Naive thymus-derived CD4-positive, alpha-beta T cell (primary cell): ENCODE measurements around the gene PUSL1. TPM values are rescaled to one million over a fixed set of nuclear protein-coding genes. Genes with fewer than 3 reads are reported as not detected.

ENCODE experiments used
- ATAC-seq: fragments of 150-1000 bp; cut with Tn5 transposase; 2 replicates; pipeline ENCODE4 v1.10.0; 2021; ENCODE audit warnings: mild to moderate bottlenecking, moderate library complexity
- CTCF ChIA-PET: fragments of 350-600 bp; sonication (Branson Sonifier 250); formaldehyde crosslinking; loops from one replicate; lab custom pipeline; 2021; ENCODE audit warnings: antibody characterized with exemption; lab: Charles Lee
- POLR2A ChIA-PET: fragments of 350-600 bp; sonication (Branson Sonifier 250); formaldehyde crosslinking; loops from one replicate; lab custom pipeline; 2021; ENCODE audit warnings: antibody characterized with exemption, inconsistent platforms; lab: Charles Lee
- DNase-seq, 9 donors: peaks; one replicate each; pipeline versions ENCODE4 v3.0.0 to v3.0.0-alpha.2; 2020 to 2022; ENCODE audit warnings: mixed read lengths in 1 of 9
- H3K27ac ChIP-seq: one replicate; pipeline ENCODE4 v1.7.0; 2013; ENCODE audit warnings: mild to moderate bottlenecking, low read depth, low read length, moderate library complexity
- H3K27me3 ChIP-seq, 2 donors: one replicate each; pipeline ENCODE4 v1.7.0; 2013; ENCODE audit warnings: low read length in 2 of 2, mild to moderate bottlenecking in 2 of 2, moderate library complexity in 2 of 2; ENCODE audit not compliant: control insufficient read depth in 2 of 2, insufficient read depth in 2 of 2
- H3K36me3 ChIP-seq, 3 experiments: 1 replicate in 2 of 3; 2 replicates in 1 of 3; pipeline ENCODE4 v1.7.0; 2013; ENCODE audit warnings: low read length in 3 of 3, mild to moderate bottlenecking in 3 of 3, moderate library complexity in 1 of 3; ENCODE audit not compliant: insufficient read depth in 3 of 3, control insufficient read depth in 2 of 3
- H3K4me1 ChIP-seq, 2 donors: one replicate each; pipeline ENCODE4 v1.7.0; 2013; ENCODE audit warnings: low read length in 2 of 2, mild to moderate bottlenecking in 2 of 2, moderate library complexity in 1 of 2; ENCODE audit not compliant: control insufficient read depth in 2 of 2, insufficient read depth in 2 of 2
- H3K4me3 ChIP-seq: 2 replicates; pipeline ENCODE4 v1.7.0; 2013; ENCODE audit warnings: mild to moderate bottlenecking, low read length
- H3K9me3 ChIP-seq, 3 experiments: 1 replicate in 2 of 3; 2 replicates in 1 of 3; pipeline ENCODE4 v1.7.0; 2013; ENCODE audit warnings: low read length in 3 of 3; ENCODE audit not compliant: control insufficient read depth in 2 of 3
- H3K27ac Mint-ChIP-seq, 9 donors: one replicate each; pipeline ENCODE4 v1.8.0; 2020 to 2022; ENCODE audit warnings: mixed read lengths in 9 of 9, mild to moderate bottlenecking in 8 of 9, moderate library complexity in 5 of 9, inconsistent platforms in 2 of 9
- H3K27me3 Mint-ChIP-seq, 5 donors: one replicate each; pipeline ENCODE4 v1.8.0; 2021 to 2022; ENCODE audit warnings: mixed read lengths in 5 of 5, mild to moderate bottlenecking in 1 of 5
- H3K36me3 Mint-ChIP-seq, 5 donors: one replicate each; pipeline ENCODE4 v1.8.0; 2020 to 2022; ENCODE audit warnings: mixed read lengths in 5 of 5, mild to moderate bottlenecking in 3 of 5, inconsistent platforms in 1 of 5
- H3K4me1 Mint-ChIP-seq, 7 donors: one replicate each; pipeline ENCODE4 v1.8.0; 2020 to 2022; ENCODE audit warnings: mixed read lengths in 7 of 7, mild to moderate bottlenecking in 3 of 7, inconsistent platforms in 1 of 7
- H3K4me3 Mint-ChIP-seq, 10 donors: one replicate each; pipeline ENCODE4 v1.8.0; 2020 to 2022; ENCODE audit warnings: mild to moderate bottlenecking in 10 of 10, mixed read lengths in 10 of 10, moderate library complexity in 6 of 10, inconsistent platforms in 2 of 10
- H3K9me3 Mint-ChIP-seq, 11 donors: one replicate each; pipeline ENCODE4 v1.8.0; 2020 to 2022; ENCODE audit warnings: mixed read lengths in 11 of 11, mild to moderate bottlenecking in 4 of 11, inconsistent platforms in 1 of 11, moderate library complexity in 1 of 11
- intact Hi-C, 2 donors: fragments of 100-400 bp; cut with micrococcal nuclease; formaldehyde crosslinking; loops; one replicate each; pipeline ENCODE4 v1.15.1; 2023
- polyA plus RNA-seq, 2 donors: library from polyadenylated mRNA; unstranded; fragments of 300-500 nt; fragmentation: Illumina TruSeq; gene quantifications; one replicate each; pipeline ENCODE4 v1.2.3, GENCODE V29; 2021
- total RNA-seq, 6 experiments: library from RNA in 5 of 6; stranded (reverse) in 5 of 6; gene quantifications; 1 replicate in 5 of 6; 2 replicates in 1 of 6; pipeline ENCODE4 v1.2.3 and lab custom pipeline; 2021 to 2026

PUSL1 gene
- total and polyA plus RNA-seq, 7 experiments from 2014 or later, result 16.2 to 26.1 (median 19.4) TPM

- Histone ChIP-seq H3K27me3 (no peaks in the 10 kb centered on the region), H3K4me1 (peaks cover 28 to 35% of the 10 kb centered on the region in 2 donors), H3K4me3 (peak overlapping the region; percentile 61), H3K36me3 (peaks cover 0 to 8% (median 0%) of the 10 kb centered on the region in 3 experiments), H3K9me3 (no peaks in the 10 kb centered on the region), H3K27ac (no peak overlapping the region)
- Mint-ChIP-seq H3K27me3 (no peaks in the 10 kb centered on the region), H3K27ac (peak overlapping the region in 3 of 9 donors; percentile 24 to 62 (median 48)), H3K4me1 (peaks cover 18 to 37% (median 30%) of the 10 kb centered on the region in 7 donors), H3K4me3 (peak overlapping the region; percentile 52 to 90 (median 68)), H3K36me3 (peaks cover 0 to 11% (median 0%) of the 10 kb centered on the region in 5 donors), H3K9me3 (no peaks in the 10 kb centered on the region)
- ATAC-seq, result no peak
- ChIA-PET POLR2A (no interaction called here), CTCF (no interaction called here)
- DNase-seq, result no peak
- intact Hi-C loops, result loop anchor here (2.0 to 5.0 kb wide), 3 partner anchors 63 to 243 kb away; partner anchors contain the start of genes CCNL2 (in 1 of the 2) and TNFRSF4 (in 1 of the 2)
Measured at GRCh38 chr1:1274931-1275431, 33.4 kb upstream of the PUSL1 start.

- CTCF ChIA-PET, result no interaction called here
- H3K9me3 Mint-ChIP-seq, result no peaks in the 10 kb centered on the region
- Histone ChIP-seq H3K36me3 (peaks cover 0 to 7% (median 0%) of the 10 kb centered on the region in 3 experiments), H3K4me1 (peaks cover 22 to 27% of the 10 kb centered on the region in 2 donors), H3K4me3 (no peak overlapping the region), H3K9me3 (no peaks in the 10 kb centered on the region), H3K27ac (no peak overlapping the region), H3K27me3 (no peaks in the 10 kb centered on the region)
- intact Hi-C loops, result loop anchor here in 1 of 2 donors (2.0 kb wide), 1 partner anchor 123 kb away; the partner anchor contains the start of gene CCNL2
- H3K27ac Mint-ChIP-seq, result peak overlapping the region in 4 of 9 donors; percentile 6 to 82 (median 48)
- POLR2A ChIA-PET, result no interaction called here
- peak overlapping the region in 9 of 10 donors; percentile 2 to 81 (median 59) for H3K4me3 Mint-ChIP-seq
- H3K27me3 Mint-ChIP-seq, result no peaks in the 10 kb centered on the region
- DNase-seq, result no peak
- ATAC-seq, result no peak
- peaks cover 0 to 9% (median 0%) of the 10 kb centered on the region in 5 donors for H3K36me3 Mint-ChIP-seq
- peaks cover 9 to 28% (median 22%) of the 10 kb centered on the region in 7 donors for H3K4me1 Mint-ChIP-seq
Measured at GRCh38 chr1:1275836-1276235, 32.6 kb upstream of the PUSL1 start.

DNA sequence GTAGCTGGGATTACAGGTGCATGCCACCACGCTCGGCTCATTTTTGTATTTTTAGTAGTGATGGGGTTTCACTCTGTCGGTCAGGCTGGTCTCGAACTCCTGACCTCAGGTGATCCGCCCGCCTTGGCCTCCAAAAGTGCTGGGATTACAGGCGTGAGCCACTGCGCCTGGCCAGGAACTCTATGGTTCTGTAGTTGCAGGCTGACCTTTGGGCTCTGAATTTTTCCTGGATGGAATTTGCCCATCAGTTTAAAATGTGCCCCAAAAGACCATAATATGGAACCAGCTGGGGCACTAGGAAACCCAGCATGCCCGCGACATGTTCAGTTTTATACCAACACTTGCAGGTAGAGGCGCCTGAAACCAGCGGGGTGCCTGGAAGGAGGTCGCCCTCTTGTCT lies 29.8 kb upstream of the PUSL1 start:
- ATAC-seq, result no peak
- Mint-ChIP-seq H3K27ac (no peak overlapping the region), H3K27me3 (no peaks in the 10 kb centered on the region), H3K4me1 (peaks cover 0 to 5% (median 3%) of the 10 kb centered on the region in 7 donors), H3K4me3 (no peak overlapping the region), H3K36me3 (no peaks in the 10 kb centered on the region), H3K9me3 (no peaks in the 10 kb centered on the region)
- POLR2A ChIA-PET, result no interaction called here
- no peak overlapping the region for H3K27ac ChIP-seq
- H3K36me3 ChIP-seq, result peaks cover 0 to 3% (median 0%) of the 10 kb centered on the region in 3 experiments
- no peak overlapping the region for H3K4me3 ChIP-seq
- no peaks in the 10 kb centered on the region for H3K27me3 ChIP-seq
- intact Hi-C loops, result no loop called here
- H3K9me3 ChIP-seq, result no peaks in the 10 kb centered on the region
- CTCF ChIA-PET, result no interaction called here
- no peak for DNase-seq
- H3K4me1 ChIP-seq, result peaks cover 0 to 6% of the 10 kb centered on the region in 2 donors

DNA sequence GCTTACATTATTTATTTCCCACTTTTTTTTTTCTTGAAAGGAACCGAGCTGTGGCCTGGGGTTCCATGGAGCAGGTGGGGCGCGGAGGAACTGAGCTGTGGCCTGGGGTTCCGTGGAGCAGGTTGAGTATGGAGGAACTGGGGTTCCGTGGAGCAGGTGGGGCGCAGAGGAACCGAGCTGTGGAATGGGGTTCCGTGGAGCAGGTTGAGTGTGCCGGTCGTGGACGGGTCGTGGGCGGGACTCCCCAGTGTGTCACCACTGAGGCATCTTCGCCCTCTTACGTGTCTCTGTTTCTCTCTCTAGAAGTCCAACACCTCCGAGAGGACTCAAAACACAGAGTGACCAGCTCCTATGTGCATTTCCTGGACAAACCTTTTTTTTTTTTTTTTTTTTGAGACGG lies 29.4 kb upstream of the PUSL1 start:
- H3K4me3 ChIP-seq, result no peak overlapping the region
- CTCF ChIA-PET, result no interaction called here
- no peaks in the 10 kb centered on the region for H3K27me3 Mint-ChIP-seq
- no peak for ATAC-seq
- peaks cover 0 to 6% of the 10 kb centered on the region in 2 donors for H3K4me1 ChIP-seq
- DNase-seq, result no peak
- intact Hi-C loops, result no loop called here
- no peak overlapping the region for H3K4me3 Mint-ChIP-seq
- H3K9me3 ChIP-seq, result no peaks in the 10 kb centered on the region
- H3K27me3 ChIP-seq, result no peaks in the 10 kb centered on the region
- H3K27ac ChIP-seq, result no peak overlapping the region
- peaks cover 0 to 5% (median 3%) of the 10 kb centered on the region in 7 donors for H3K4me1 Mint-ChIP-seq
- peaks cover 0 to 2% (median 0%) of the 10 kb centered on the region in 3 experiments for H3K36me3 ChIP-seq
- H3K9me3 Mint-ChIP-seq, result no peaks in the 10 kb centered on the region
- H3K36me3 Mint-ChIP-seq, result no peaks in the 10 kb centered on the region
- POLR2A ChIA-PET, result no interaction called here
- no peak overlapping the region for H3K27ac Mint-ChIP-seq

DNA sequence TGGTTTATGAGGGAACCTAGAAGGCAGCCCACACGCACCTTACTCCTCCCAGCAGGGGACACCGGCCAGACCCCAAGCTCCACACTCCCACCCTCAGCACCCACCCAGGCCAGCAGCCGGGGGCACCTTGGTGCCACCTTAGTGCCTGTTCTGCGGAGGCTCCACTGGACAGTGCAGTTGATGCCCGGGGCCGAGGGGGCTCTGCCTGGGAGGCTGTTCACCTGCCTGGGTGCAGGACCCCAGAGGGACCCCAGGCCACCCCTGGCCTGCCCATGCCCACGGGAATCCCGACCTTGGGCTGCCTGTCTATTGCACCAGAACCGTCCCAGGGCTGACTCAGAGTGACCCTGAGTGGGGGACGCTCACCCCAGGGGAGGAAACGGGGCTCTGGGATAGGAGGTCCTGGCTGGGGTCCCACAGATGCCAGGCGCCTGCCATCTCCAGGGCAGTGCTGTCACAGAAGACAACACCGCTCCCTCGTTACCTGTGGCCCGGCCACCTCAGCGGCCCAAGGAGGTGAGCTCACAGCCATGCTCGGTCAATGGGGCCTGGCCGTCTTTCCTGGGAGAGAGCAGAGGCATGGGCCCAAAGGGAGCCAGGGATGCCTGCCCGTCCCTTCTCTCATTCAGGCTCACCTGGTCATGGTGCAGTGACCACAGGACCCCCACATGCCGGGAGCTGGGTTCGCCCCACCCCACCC lies 27.5 kb upstream of the PUSL1 start:
- H3K4me1 Mint-ChIP-seq, result peaks cover 0 to 1% (median 0%) of the 10 kb centered on the region in 7 donors
- no peak overlapping the region for H3K4me3 ChIP-seq
- H3K4me1 ChIP-seq, result no peaks in the 10 kb centered on the region
- no peak for ATAC-seq
- H3K27ac ChIP-seq, result no peak overlapping the region
- no peaks in the 10 kb centered on the region for H3K36me3 ChIP-seq
- no peak for DNase-seq
- no peaks in the 10 kb centered on the region for H3K27me3 Mint-ChIP-seq
- H3K9me3 Mint-ChIP-seq, result no peaks in the 10 kb centered on the region
- intact Hi-C loops, result no loop called here
- H3K36me3 Mint-ChIP-seq, result no peaks in the 10 kb centered on the region
- POLR2A ChIA-PET, result no interaction called here
- no peaks in the 10 kb centered on the region for H3K9me3 ChIP-seq
- CTCF ChIA-PET, result no interaction called here
- H3K27me3 ChIP-seq, result no peaks in the 10 kb centered on the region
- H3K27ac Mint-ChIP-seq, result no peak overlapping the region
- no peak overlapping the region for H3K4me3 Mint-ChIP-seq

DNA sequence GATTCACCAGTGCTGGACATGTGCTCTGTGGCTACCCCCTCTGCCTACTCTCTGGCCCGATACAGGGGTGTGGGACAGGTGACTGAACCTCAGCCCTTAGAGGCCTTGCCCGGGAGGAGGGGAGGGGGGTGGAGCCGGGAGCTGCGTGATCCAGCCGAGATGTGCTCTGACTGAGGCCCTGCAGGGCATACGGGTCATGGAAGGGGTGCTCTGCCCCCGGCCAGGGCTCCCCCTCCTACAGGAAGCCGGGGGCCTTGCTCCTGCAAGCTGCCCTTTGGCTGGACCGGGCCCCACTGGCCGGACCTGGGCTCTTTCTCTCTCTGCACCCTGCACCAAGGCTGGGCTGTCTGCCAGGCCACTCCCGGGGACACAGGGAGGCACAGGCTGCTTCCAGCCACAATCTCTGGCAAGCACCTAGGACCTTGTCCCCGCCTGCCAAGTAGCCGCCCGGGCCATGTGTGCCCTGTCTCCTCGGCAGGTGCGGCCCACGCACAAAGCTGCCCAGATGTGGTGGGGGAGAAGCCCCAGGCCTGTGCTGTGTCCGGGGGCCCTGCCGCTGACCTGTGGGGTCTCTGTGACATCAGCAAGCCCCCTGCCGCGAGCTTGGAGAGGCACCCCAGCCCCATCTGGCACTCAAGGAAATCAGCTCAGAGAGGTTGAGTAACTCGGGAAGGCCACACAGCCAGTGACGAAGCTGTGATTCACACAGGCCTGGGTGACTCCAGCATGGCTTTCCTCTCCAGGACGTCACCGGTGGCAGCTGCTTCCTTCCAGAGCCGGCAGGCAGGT lies 26.7 kb upstream of the PUSL1 start:
- Mint-ChIP-seq H3K4me3 (no peak overlapping the region), H3K36me3 (no peaks in the 10 kb centered on the region), H3K27me3 (no peaks in the 10 kb centered on the region), H3K9me3 (no peaks in the 10 kb centered on the region), H3K27ac (no peak overlapping the region), H3K4me1 (peaks cover 0 to 1% (median 0%) of the 10 kb centered on the region in 7 donors)
- intact Hi-C loops, result no loop called here
- no peaks in the 10 kb centered on the region for H3K27me3 ChIP-seq
- ChIA-PET CTCF (no interaction called here), POLR2A (no interaction called here)
- H3K4me3 ChIP-seq, result no peak overlapping the region
- H3K9me3 ChIP-seq, result no peaks in the 10 kb centered on the region
- H3K27ac ChIP-seq, result no peak overlapping the region
- no peak for DNase-seq
- peak; percentile 45 for ATAC-seq
- no peaks in the 10 kb centered on the region for H3K4me1 ChIP-seq
- no peaks in the 10 kb centered on the region for H3K36me3 ChIP-seq
